ENCODE results near the gene TJAP1.

Gene TJAP1

GRCh38 chr6:43477235-43478007, at the start of gene TJAP1:
TJAP1 (plus strand) TSS chr6:43477570; CDS start chr6:43499002, 21,432 bp downstream.
- DNase-seq (ENCODE audit: low read depth), result peak; percentile 97

GRCh38 chr6:43428112-43428570, 49.2 kb upstream of the TJAP1 start:
- no peak for DNase-seq (ENCODE audit: low read depth)

- no peak for DNase-seq (ENCODE audit: low read depth)
Measured at GRCh38 chr6:43428874-43429273, 48.5 kb upstream of the TJAP1 start.

- no peak for DNase-seq (ENCODE audit: low read depth)
Measured at GRCh38 chr6:43432009-43432945, 45.1 kb upstream of the TJAP1 start.

GRCh38 chr6:43433148-43433547, 44.2 kb upstream of the TJAP1 start:
- no peak for DNase-seq (ENCODE audit: low read depth)

- DNase-seq (ENCODE audit: low read depth), result no peak
Measured at GRCh38 chr6:43434001-43434840, 43.1 kb upstream of the TJAP1 start.

- no peak for DNase-seq (ENCODE audit: low read depth)
Measured at GRCh38 chr6:43434943-43435342, 42.4 kb upstream of the TJAP1 start.

GRCh38 chr6:43435682-43436437, 41.5 kb upstream of the TJAP1 start:
- no peak for DNase-seq (ENCODE audit: low read depth)

- no peak for DNase-seq (ENCODE audit: low read depth)
Measured at GRCh38 chr6:43436577-43437282, 40.6 kb upstream of the TJAP1 start.

GRCh38 chr6:43437700-43438099, 39.7 kb upstream of the TJAP1 start:
- DNase-seq (ENCODE audit: low read depth), result no peak

GRCh38 chr6:43442935-43443334, 34.4 kb upstream of the TJAP1 start:
- DNase-seq (ENCODE audit: low read depth), result no peak

GRCh38 chr6:43444036-43444435, 33.3 kb upstream of the TJAP1 start:
- DNase-seq (ENCODE audit: low read depth), result no peak

GRCh38 chr6:43444582-43444981, 32.8 kb upstream of the TJAP1 start:
- no peak for DNase-seq (ENCODE audit: low read depth)

GRCh38 chr6:43445576-43445975, 31.8 kb upstream of the TJAP1 start:
- DNase-seq (ENCODE audit: low read depth), result no peak

GRCh38 chr6:43447604-43448003, 29.8 kb upstream of the TJAP1 start:
- no peak for DNase-seq (ENCODE audit: low read depth)

GRCh38 chr6:43448916-43449315, 28.5 kb upstream of the TJAP1 start:
- no peak for DNase-seq (ENCODE audit: low read depth)

- no peak for DNase-seq (ENCODE audit: low read depth)
Measured at GRCh38 chr6:43450699-43451131, 26.7 kb upstream of the TJAP1 start.

- DNase-seq (ENCODE audit: low read depth), result no peak
Measured at GRCh38 chr6:43451348-43451747, 26.0 kb upstream of the TJAP1 start.

- no peak for DNase-seq (ENCODE audit: low read depth)
Measured at GRCh38 chr6:43451939-43452338, 25.4 kb upstream of the TJAP1 start.

GRCh38 chr6:43452896-43453295, 24.5 kb upstream of the TJAP1 start:
- DNase-seq (ENCODE audit: low read depth), result no peak

GRCh38 chr6:43453831-43454230, 23.5 kb upstream of the TJAP1 start:
- DNase-seq (ENCODE audit: low read depth), result no peak

All from stimulated activated CD8-positive, alpha-beta memory T cell treated with anti-CD3 and anti-CD28 coated beads, Interleukin-12 subunit alpha, Interleukin-12 subunit beta, amount 100 ng/mL, for 1 hour (primary cell).